Thyroid gland (tissue), 4 donors: Measurements from ENCODE around the gene SLC35A5. TPM values are rescaled to one million over a fixed set of nuclear protein-coding genes. Genes with fewer than 3 reads are reported as not detected.

Source experiments
- DNase-seq, 2 donors: peaks; one replicate each; pipeline ENCODE4 v3.0.0-alpha.2; 2019
- H3K27ac ChIP-seq, 3 donors: fragments of 200-600 bp; sonication (generic); 1 replicate in 2 of 3; 2 replicates in 1 of 3; pipeline ENCODE4 v1.5.1; 2016 to 2019; ENCODE audit warnings: mild to moderate bottlenecking in 1 of 3, moderate library complexity in 1 of 3
- H3K27me3 ChIP-seq: fragments of 200-600 bp; sonication (generic); one replicate; pipeline ENCODE4 v1.5.1; 2019
- H3K36me3 ChIP-seq, 2 donors: fragments of 200-600 bp; sonication (generic); one replicate each; pipeline ENCODE4 v1.5.1; 2016 to 2019
- H3K4me1 ChIP-seq, 2 donors: fragments of 200-600 bp; sonication (generic); one replicate each; pipeline ENCODE4 v1.5.1; 2017 to 2019
- H3K4me3 ChIP-seq, 3 donors: fragments of 200-600 bp; sonication (generic); replicated peaks in 1 of 3; 1 replicate in 2 of 3; 2 replicates in 1 of 3; pipeline ENCODE4 v1.5.1; 2016; ENCODE audit warnings: mild to moderate bottlenecking in 1 of 3
- H3K9me3 ChIP-seq: fragments of 200-600 bp; sonication (generic); one replicate; pipeline ENCODE4 v1.5.1; 2017
- CTCF ChIP-seq, 6 experiments: fragments of 200-600 bp in 3 of 6; fragments of 450-650 bp in 3 of 6; sonication (generic) in 3 of 6; IDR thresholded peaks; one replicate each; pipeline ENCODE4 v1.5.1; 2016 to 2019; ENCODE audit warnings: antibody characterized with exemption in 6 of 6, mild to moderate bottlenecking in 2 of 6, inconsistent platforms in 1 of 6, moderate library complexity in 1 of 6
- POLR2A ChIP-seq, 2 donors: fragments of 450-650 bp; IDR thresholded peaks; one replicate each; pipeline ENCODE4 v1.6.1; 2017; ENCODE audit warnings: antibody characterized with exemption in 2 of 2, mild to moderate bottlenecking in 2 of 2, moderate library complexity in 1 of 2
- WGBS, 2 donors: methylation state at CpG; one replicate each; pipeline ENCODE4 v1.1.5; 2017; 5-methylcytosine and 5-hydroxymethylcytosine counted together
- intact Hi-C: fragments of 100-400 bp; cut with DNase I; formaldehyde crosslinking; loops from one replicate; pipeline ENCODE4 v1.15.1; 2023
- total RNA-seq, 4 donors: library from RNA; depleted of rRNA; stranded (reverse); fragments of >200 nt; gene quantifications; one replicate each; pipeline ENCODE4 v1.2.3, GENCODE V29; 2016

SLC35A5 gene
- total RNA-seq, 4 donors from 2014 or later, result 39.5 to 66.1 (median 60.8) TPM

GRCh38 chr3:112634786-112635541 is 73.1 kb downstream of the SLC35A5 start:
- H3K27me3 ChIP-seq, result no peaks in the 10 kb centered on the region
- no peak for DNase-seq
- intact Hi-C loops, result no loop called here
- H3K36me3 ChIP-seq, result no peaks in the 10 kb centered on the region
- H3K27ac ChIP-seq, result peak overlapping the region; percentile 57 to 85 (median 77)
- peaks cover 47 to 70% of the 10 kb centered on the region in 2 donors for H3K4me1 ChIP-seq
- no peak overlapping the region for H3K4me3 ChIP-seq
- no peaks in the 10 kb centered on the region for H3K9me3 ChIP-seq
- TF ChIP-seq CTCF (IDR thresholded peaks at IDR 0.05), result no peak
- no peak for TF ChIP-seq POLR2A (IDR thresholded peaks at IDR 0.05)
- 81 to 84% methylated on average over 4 of the region's 4 CpGs for WGBS, 2 donors

Other genes starting within 250 kb of the SLC35A5 start
- gene CD200, start 228.9 kb upstream of the SLC35A5 start, total RNA-seq, result 10 to 100 TPM; 13.2 to 18.7 (median 15.8) TPM
- 1 to 10 TPM in 1 of 4 donors, under 1 TPM in 1, not detected in 2; 0.49 to 2.7 TPM for gene BTLA, start 62.6 kb upstream of the SLC35A5 start, total RNA-seq
- gene ATG3, start 83 bp upstream of the SLC35A5 start, total RNA-seq, result 100 to 1,000 TPM in 1 of 4 donors, 10 to 100 TPM in 3; 68.5 to 117 (median 80.9) TPM
- gene CCDC80, start 79.1 kb downstream of the SLC35A5 start, total RNA-seq, result 100 to 1,000 TPM in 1 of 4 donors, 10 to 100 TPM in 3; 41.5 to 100 (median 63.7) TPM